Mesodermal cell (in vitro differentiated cells): ENCODE results near the gene EYA3.

Experiments
- H3K27ac ChIP-seq: 2 replicates; pipeline ENCODE4 v1.7.0; 2013; ENCODE audit warnings: mild to moderate bottlenecking, low read depth, low read length, moderate library complexity; ENCODE audit not compliant: severe bottlenecking
- H3K36me3 ChIP-seq: 2 replicates; pipeline ENCODE4 v1.7.1; 2013; ENCODE audit warnings: mild to moderate bottlenecking, low read length, moderate library complexity; ENCODE audit not compliant: control insufficient read depth, insufficient read depth
- H3K4me1 ChIP-seq: one replicate; pipeline ENCODE4 v1.7.1; 2013; ENCODE audit warnings: mild to moderate bottlenecking, low read length; ENCODE audit not compliant: insufficient read depth, control insufficient read depth, poor library complexity, severe bottlenecking
- H3K4me3 ChIP-seq: 2 replicates; pipeline ENCODE4 v1.7.0; 2013; ENCODE audit warnings: low read length, control low read depth, mild to moderate bottlenecking; ENCODE audit not compliant: insufficient read depth, poor library complexity, severe bottlenecking; ENCODE audit errors: extremely low read depth
- H3K9me3 ChIP-seq: 2 replicates; pipeline ENCODE4 v1.7.1; 2013; ENCODE audit warnings: mild to moderate bottlenecking, low read length, moderate library complexity; ENCODE audit not compliant: control insufficient read depth
- WGBS, 2 experiments: methylation state at CpG; one replicate each; pipeline ENCODE4 v1.1.5; 2013; ENCODE audit warnings: missing lambda C conversion rate in 2 of 2; ENCODE audit not compliant: insufficient coverage in 2 of 2; 5-methylcytosine and 5-hydroxymethylcytosine counted together

The EYA3 gene

GRCh38 chr1:28091043-28091781 is 2.8 kb upstream of the EYA3 start:
- 43 to 67% methylated on average over 1 to 2 of the region's 6 CpGs for WGBS, 2 experiments
- no peak overlapping the region for H3K4me3 ChIP-seq
- H3K36me3 ChIP-seq = no peaks in the 10 kb centered on the region
- no peaks in the 10 kb centered on the region for H3K4me1 ChIP-seq
- H3K9me3 ChIP-seq = no peaks in the 10 kb centered on the region
- no peak overlapping the region for H3K27ac ChIP-seq

DNA sequence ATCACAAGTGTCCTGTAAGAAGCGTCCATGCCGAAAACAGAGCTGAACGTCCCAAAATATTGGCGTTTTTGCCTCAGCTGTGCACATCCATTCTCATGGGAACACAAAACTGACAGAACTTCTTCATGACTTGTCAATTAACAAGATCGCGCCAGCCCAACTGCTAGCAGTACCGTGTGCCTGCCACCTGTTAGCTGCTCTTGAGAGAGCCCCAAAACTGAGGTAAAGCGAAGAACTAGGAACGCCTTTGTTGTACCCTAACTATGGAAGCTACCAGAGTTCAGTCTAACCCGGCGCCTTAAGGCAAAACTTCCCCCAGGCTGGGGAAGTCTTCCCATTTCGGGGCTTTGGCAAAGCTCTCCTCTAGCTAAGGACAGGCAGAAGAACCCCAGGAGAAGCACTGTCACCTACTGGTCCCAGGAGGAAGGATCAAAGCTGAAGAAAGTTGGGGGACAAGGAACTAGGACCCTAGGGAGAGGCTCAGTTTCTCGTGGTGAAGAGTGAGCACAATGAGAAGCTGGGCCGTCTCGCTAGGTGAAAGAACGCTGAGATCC is 719 bp downstream of the EYA3 start:
- WGBS, 2 experiments = 6 to 10% methylated on average over 15 to 16 of the region's 16 CpGs
- H3K9me3 ChIP-seq = no peaks in the 10 kb centered on the region

GRCh38 chr1:28086651-28087050 is 1.8 kb downstream of the EYA3 start:
- 88% methylated on average over 1 of the region's 1 CpG; no CpG with 5 or more reads in 1 of the 2 experiments for WGBS, 2 experiments
- H3K4me1 ChIP-seq = no peaks in the 10 kb centered on the region
- no peaks in the 10 kb centered on the region for H3K9me3 ChIP-seq
- H3K4me3 ChIP-seq = no peak overlapping the region
- no peaks in the 10 kb centered on the region for H3K36me3 ChIP-seq
- H3K27ac ChIP-seq = no peak overlapping the region

More for the DNA sequence above, 719 bp downstream of the EYA3 start:
- Histone ChIP-seq H3K4me3 (peak overlapping the region; percentile 87), H3K27ac (peak overlapping the region; percentile 93), H3K4me1 (no peaks in the 10 kb centered on the region), H3K36me3 (no peaks in the 10 kb centered on the region)

DNA sequence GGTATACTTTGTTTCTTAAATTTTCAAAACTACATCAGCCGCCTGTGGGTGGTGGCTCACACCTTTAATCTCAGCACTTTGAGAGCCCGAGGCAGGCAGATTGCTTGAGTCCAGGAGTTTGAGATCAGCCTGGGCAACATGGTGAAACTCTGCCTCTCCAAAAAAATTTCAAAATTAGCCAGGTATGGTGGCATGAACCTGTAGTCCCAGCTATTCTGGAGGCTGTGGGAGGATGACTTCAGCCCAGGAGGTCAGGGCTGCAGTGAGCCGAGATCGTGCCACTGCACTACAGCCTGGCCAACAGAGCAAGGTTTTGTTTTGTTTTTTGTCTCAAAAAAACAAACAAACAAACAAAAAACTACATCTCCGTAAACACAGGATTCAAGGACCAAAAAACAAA is 3.3 kb downstream of the EYA3 start:
- Histone ChIP-seq H3K36me3 (peaks cover 9% of the 10 kb centered on the region), H3K4me3 (no peak overlapping the region), H3K4me1 (no peaks in the 10 kb centered on the region), H3K9me3 (no peaks in the 10 kb centered on the region), H3K27ac (no peak overlapping the region)
- 89 to 92% methylated on average over 2 to 4 of the region's 5 CpGs for WGBS, 2 experiments

- H3K36me3 ChIP-seq = peaks cover 10% of the 10 kb centered on the region
- H3K9me3 ChIP-seq = no peaks in the 10 kb centered on the region
- 83 to 100% methylated on average over 1 of the region's 1 CpG for WGBS, 2 experiments
- no peak overlapping the region for H3K4me3 ChIP-seq
- H3K27ac ChIP-seq = no peak overlapping the region
- H3K4me1 ChIP-seq = no peaks in the 10 kb centered on the region
Observed at GRCh38 chr1:28083876-28084275, 4.5 kb downstream of the EYA3 start.

DNA sequence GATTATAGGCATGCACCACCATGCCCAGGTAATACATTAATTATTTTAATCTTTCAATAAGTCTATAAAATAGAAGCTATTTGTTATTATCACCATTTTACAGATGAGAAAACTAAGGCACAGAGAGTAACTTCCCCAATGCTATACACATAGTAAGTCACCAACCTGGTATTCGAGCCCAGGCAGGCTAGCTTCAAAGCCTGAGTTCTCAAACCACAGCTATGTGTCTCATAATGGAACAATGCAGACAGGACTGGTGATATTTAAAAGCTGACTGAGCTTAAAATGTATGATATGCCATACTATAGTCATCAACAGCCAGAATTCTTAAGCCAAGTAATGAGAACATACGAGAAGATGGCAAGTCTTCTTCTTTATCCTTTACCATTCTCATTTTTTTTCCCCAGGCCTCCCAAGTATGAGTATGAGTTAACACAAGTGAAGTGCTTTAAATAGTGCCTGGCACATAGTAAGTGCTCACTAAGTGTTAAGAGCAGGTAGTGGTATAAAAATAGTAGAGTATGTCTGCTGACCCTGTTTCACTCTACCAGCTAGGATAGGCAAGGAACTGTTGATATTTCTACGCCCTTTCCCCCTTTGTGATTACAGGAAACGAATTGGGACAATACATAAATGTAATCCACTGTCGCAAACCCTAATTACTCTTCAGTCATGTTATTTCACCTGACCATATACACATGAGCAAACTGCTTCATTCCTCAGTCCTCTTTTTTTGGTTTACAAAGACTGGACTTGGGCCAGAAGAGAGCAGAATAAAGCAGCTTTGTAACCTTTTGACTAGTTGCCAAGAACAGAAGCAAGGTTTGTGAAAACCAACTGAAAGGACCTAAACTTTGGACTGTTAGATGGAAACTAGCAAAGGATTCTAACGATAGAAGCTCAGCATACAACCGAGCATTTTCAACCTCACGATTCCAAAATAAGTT is 9.5 kb downstream of the EYA3 start:
- 90 to 100% methylated on average over 3 to 7 of the region's 8 CpGs for WGBS, 2 experiments
- no peak overlapping the region for H3K27ac ChIP-seq
- H3K9me3 ChIP-seq = no peaks in the 10 kb centered on the region
- peaks cover 4% of the 10 kb centered on the region for H3K4me1 ChIP-seq
- H3K36me3 ChIP-seq = peaks cover 14% of the 10 kb centered on the region
- H3K4me3 ChIP-seq = no peak overlapping the region

DNA sequence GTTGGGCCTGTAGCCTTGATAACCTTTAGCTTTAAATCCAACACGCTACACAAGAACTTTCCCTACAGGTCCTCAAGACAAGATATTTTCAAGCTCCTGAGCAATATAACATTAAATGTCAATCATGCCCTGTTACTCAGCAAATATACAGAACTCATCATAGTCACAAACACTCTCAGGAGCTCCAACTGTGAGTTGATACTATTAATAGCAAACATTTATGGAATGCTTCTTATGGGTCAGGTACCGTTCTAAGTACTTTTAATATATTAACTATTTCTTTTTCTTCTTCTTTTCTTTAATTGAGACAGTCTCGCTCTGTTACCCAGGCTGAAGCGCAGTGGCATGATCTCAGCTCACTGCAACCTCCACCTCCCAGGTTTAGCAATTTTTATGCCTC is 10.1 kb downstream of the EYA3 start:
- H3K36me3 ChIP-seq = peaks cover 14% of the 10 kb centered on the region
- H3K4me1 ChIP-seq = peaks cover 4% of the 10 kb centered on the region
- no peaks in the 10 kb centered on the region for H3K9me3 ChIP-seq
- WGBS, 2 experiments = 88 to 100% methylated on average over 1 to 2 of the region's 4 CpGs
- no peak overlapping the region for H3K27ac ChIP-seq
- no peak overlapping the region for H3K4me3 ChIP-seq

DNA sequence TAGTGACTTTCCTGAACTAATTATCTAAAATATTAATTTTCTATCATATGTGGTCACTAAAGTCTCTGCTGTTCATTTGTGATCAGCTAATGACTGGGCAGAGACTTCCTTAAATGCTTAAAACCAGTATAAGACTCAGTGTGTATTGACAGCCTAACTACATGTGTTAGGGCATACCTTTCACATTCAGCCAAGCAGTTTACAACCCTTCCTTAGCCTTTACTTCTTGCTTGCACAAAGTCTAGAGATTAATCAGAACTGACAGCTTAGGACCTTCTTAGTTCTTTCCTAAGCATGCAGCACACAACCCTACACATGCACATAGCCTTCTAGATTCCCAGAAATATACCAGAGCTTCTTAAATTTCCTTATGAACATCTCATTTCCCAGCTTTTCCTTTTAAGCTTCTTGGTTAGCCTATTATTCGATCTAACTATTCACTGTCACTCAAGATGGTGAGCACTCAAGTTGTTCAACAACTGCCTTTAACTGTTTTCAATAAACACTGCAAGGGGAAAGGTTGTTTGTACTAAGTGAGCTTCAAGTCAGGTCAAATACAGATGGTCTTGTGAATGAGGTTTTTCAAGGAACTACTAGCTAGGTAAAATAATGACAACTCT is 13.4 kb downstream of the EYA3 start:
- Histone ChIP-seq H3K4me3 (no peak overlapping the region), H3K27ac (no peak overlapping the region), H3K4me1 (peaks cover 4% of the 10 kb centered on the region), H3K36me3 (peaks cover 8% of the 10 kb centered on the region), H3K9me3 (no peaks in the 10 kb centered on the region)
- WGBS, 2 experiments = 83% methylated on average over 1 of the region's 1 CpG; no CpG with 5 or more reads in 1 of the 2 experiments

GRCh38 chr1:28073867-28074266 is 14.5 kb downstream of the EYA3 start:
- Histone ChIP-seq H3K36me3 (peaks cover 8% of the 10 kb centered on the region), H3K9me3 (no peaks in the 10 kb centered on the region), H3K4me3 (no peak overlapping the region), H3K4me1 (peaks cover 4% of the 10 kb centered on the region), H3K27ac (no peak overlapping the region)
- no CpG with 5 or more reads among the region's 1 CpG for WGBS, 2 experiments

DNA sequence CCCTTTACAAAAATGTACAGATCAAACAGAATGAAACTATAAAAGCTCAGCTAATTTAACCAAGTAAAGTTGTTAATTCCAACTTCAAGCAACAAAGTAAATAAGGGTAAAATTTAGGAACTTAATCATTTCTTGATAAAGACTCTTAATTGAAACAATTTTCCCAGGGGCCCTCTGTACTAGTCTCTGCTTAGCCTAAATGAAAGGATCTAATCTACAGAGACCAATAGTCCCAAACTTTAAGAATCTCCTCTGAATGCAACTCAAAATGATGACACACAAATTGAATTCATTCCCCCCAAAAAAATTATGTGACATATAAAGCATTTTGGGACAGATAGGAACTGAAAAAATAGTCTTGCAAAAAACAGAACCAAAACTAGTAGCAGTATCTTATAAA is 16.6 kb downstream of the EYA3 start:
- Histone ChIP-seq H3K36me3 (peaks cover 3% of the 10 kb centered on the region), H3K9me3 (no peaks in the 10 kb centered on the region), H3K27ac (no peak overlapping the region), H3K4me1 (peaks cover 6% of the 10 kb centered on the region), H3K4me3 (no peak overlapping the region)
